Measurements from ENCODE around the gene COX4I1.

COX4I1 gene

GRCh38 chr16:85781156-85781555 is 18.3 kb upstream of the COX4I1 start:
- no peak for TF ChIP-seq CTCF (IDR thresholded peaks at IDR 0.05; ENCODE audit: poor library complexity, severe bottlenecking)
- peaks cover 72% of the 10 kb centered on the region for H3K36me3 ChIP-seq (ENCODE audit: low read depth)

GRCh38 chr16:85781695-85782370 is 17.7 kb upstream of the COX4I1 start:
- ATAC-seq (ENCODE audit: low read depth) (no peak), DNase-seq (ENCODE audit: low spot score) (no peak)
- no peaks in the 10 kb centered on the region for H3K27me3 ChIP-seq (ENCODE audit: insufficient read depth, poor library complexity, severe bottlenecking)

More at GRCh38 chr16:85781156-85781555, 18.3 kb upstream of the COX4I1 start:
- H3K27ac ChIP-seq (ENCODE audit: poor library complexity, severe bottlenecking) = no peak overlapping the region
- no peak for DNase-seq (ENCODE audit: low spot score)
- no peak for ATAC-seq (ENCODE audit: low read depth)
- H3K27me3 ChIP-seq (ENCODE audit: insufficient read depth, poor library complexity, severe bottlenecking) = no peaks in the 10 kb centered on the region
- H3K9me3 ChIP-seq (ENCODE audit: severe bottlenecking) = no peaks in the 10 kb centered on the region
- no peak overlapping the region for H3K4me3 ChIP-seq (ENCODE audit: severe bottlenecking)
- peaks cover 20% of the 10 kb centered on the region for H3K4me1 ChIP-seq (ENCODE audit: insufficient read depth, poor library complexity, severe bottlenecking)

GRCh38 chr16:85782451-85782850 is 17.0 kb upstream of the COX4I1 start:
- no peak for DNase-seq (ENCODE audit: low spot score)
- H3K4me1 ChIP-seq (ENCODE audit: insufficient read depth, poor library complexity, severe bottlenecking) = peaks cover 10% of the 10 kb centered on the region
- H3K27ac ChIP-seq (ENCODE audit: poor library complexity, severe bottlenecking) = no peak overlapping the region
- no peaks in the 10 kb centered on the region for H3K27me3 ChIP-seq (ENCODE audit: insufficient read depth, poor library complexity, severe bottlenecking)
- no peaks in the 10 kb centered on the region for H3K9me3 ChIP-seq (ENCODE audit: severe bottlenecking)
- TF ChIP-seq CTCF (IDR thresholded peaks at IDR 0.05; ENCODE audit: poor library complexity, severe bottlenecking) = no peak
- H3K36me3 ChIP-seq (ENCODE audit: low read depth) = peaks cover 70% of the 10 kb centered on the region
- ATAC-seq (ENCODE audit: low read depth) = no peak
- no peak overlapping the region for H3K4me3 ChIP-seq (ENCODE audit: severe bottlenecking)

More at GRCh38 chr16:85781695-85782370, 17.7 kb upstream of the COX4I1 start:
- Histone ChIP-seq H3K36me3 (ENCODE audit: low read depth) (peaks cover 72% of the 10 kb centered on the region), H3K9me3 (ENCODE audit: severe bottlenecking) (no peaks in the 10 kb centered on the region), H3K27ac (ENCODE audit: poor library complexity, severe bottlenecking) (no peak overlapping the region), H3K4me1 (ENCODE audit: insufficient read depth, poor library complexity, severe bottlenecking) (peaks cover 16% of the 10 kb centered on the region), H3K4me3 (ENCODE audit: severe bottlenecking) (no peak overlapping the region)
- no peak for TF ChIP-seq CTCF (IDR thresholded peaks at IDR 0.05; ENCODE audit: poor library complexity, severe bottlenecking)

- ATAC-seq (ENCODE audit: low read depth) (no peak), DNase-seq (ENCODE audit: low spot score) (no peak)
- H3K4me3 ChIP-seq (ENCODE audit: severe bottlenecking) = no peak overlapping the region
- H3K36me3 ChIP-seq (ENCODE audit: low read depth) = peaks cover 74% of the 10 kb centered on the region
- no peaks in the 10 kb centered on the region for H3K27me3 ChIP-seq (ENCODE audit: insufficient read depth, poor library complexity, severe bottlenecking)
- H3K9me3 ChIP-seq (ENCODE audit: severe bottlenecking) = no peaks in the 10 kb centered on the region
- peaks cover under 1% of the 10 kb centered on the region for H3K4me1 ChIP-seq (ENCODE audit: insufficient read depth, poor library complexity, severe bottlenecking)
- TF ChIP-seq CTCF (IDR thresholded peaks at IDR 0.05; ENCODE audit: poor library complexity, severe bottlenecking) = no peak
- H3K27ac ChIP-seq (ENCODE audit: poor library complexity, severe bottlenecking) = no peak overlapping the region
These were observed 16.1 kb upstream of the COX4I1 start for GRCh38 chr16:85783441-85783840.

GRCh38 chr16:85784813-85785212 is 14.7 kb upstream of the COX4I1 start:
- DNase-seq (ENCODE audit: low spot score) (no peak), ATAC-seq (ENCODE audit: low read depth) (no peak)
- no peak overlapping the region for H3K27ac ChIP-seq (ENCODE audit: poor library complexity, severe bottlenecking)
- H3K4me1 ChIP-seq (ENCODE audit: insufficient read depth, poor library complexity, severe bottlenecking) = no peaks in the 10 kb centered on the region
- peaks cover 71% of the 10 kb centered on the region for H3K36me3 ChIP-seq (ENCODE audit: low read depth)
- no peak for TF ChIP-seq CTCF (IDR thresholded peaks at IDR 0.05; ENCODE audit: poor library complexity, severe bottlenecking)
- H3K27me3 ChIP-seq (ENCODE audit: insufficient read depth, poor library complexity, severe bottlenecking) = no peaks in the 10 kb centered on the region
- H3K4me3 ChIP-seq (ENCODE audit: severe bottlenecking) = no peak overlapping the region
- H3K9me3 ChIP-seq (ENCODE audit: severe bottlenecking) = no peaks in the 10 kb centered on the region

Measured in RWPE2 (cell line).